T-cell (primary cell): ENCODE data around the gene ABCC5. TPM values are rescaled to one million over a fixed set of nuclear protein-coding genes. Genes with fewer than 3 reads are reported as not detected.
"Not testable (repeated sequence)": the region's sequence is repeated elsewhere in the genome, so short reads cannot be mapped to it uniquely, and the experiment has no call there.

ENCODE experiments used
- ATAC-seq, 4 experiments: fragments of 200-7000 bp in 3 of 4; fragments of 150-1000 bp in 1 of 4; cut with Tn5 transposase; replicated peaks in 1 of 4; 1 replicate in 3 of 4; 2 replicates in 1 of 4; pipeline ENCODE4 v1.10.0; 2021; ENCODE audit warnings: moderate library complexity in 3 of 4, mild to moderate bottlenecking in 2 of 4, moderate number of reproducible peaks in 1 of 4
- CTCF ChIA-PET, 2 donors: fragments of 300-600 bp; sonication (Branson Sonifier 250); formaldehyde crosslinking; loops; one replicate each; lab custom pipeline; 2022; ENCODE audit warnings: antibody characterized with exemption in 2 of 2; lab: Charles Lee
- POLR2A ChIA-PET, 2 donors: fragments of 300-600 bp; sonication (Branson Sonifier 250); formaldehyde crosslinking; loops; one replicate each; lab custom pipeline; 2022; ENCODE audit warnings: antibody characterized with exemption in 2 of 2; lab: Charles Lee
- DNase-seq, 35 experiments: peaks; one replicate each; pipeline versions ENCODE4 v3.0.0 to v3.0.0-alpha.2; 2013 to 2023
- H3K27ac ChIP-seq: one replicate; pipeline ENCODE4 v1.5.1; 2013; ENCODE audit warnings: low read length
- H3K27me3 ChIP-seq, 2 experiments: replicated peaks in 1 of 2; 1 replicate in 1 of 2; 2 replicates in 1 of 2; pipeline versions ENCODE4 v1.6.1 to v1.7.0; 2013; ENCODE audit warnings: low read length in 1 of 2, mixed read lengths in 1 of 2; ENCODE audit not compliant: control insufficient read depth in 2 of 2, insufficient read depth in 2 of 2; ENCODE audit errors: extremely low read depth in 1 of 2
- H3K36me3 ChIP-seq, 2 donors: 1 replicate in 1 of 2; 2 replicates in 1 of 2; pipeline versions ENCODE4 v1.6.1 to v1.7.0; 2013; ENCODE audit warnings: low read length in 1 of 2; ENCODE audit not compliant: control insufficient read depth in 2 of 2, insufficient read depth in 1 of 2; ENCODE audit errors: extremely low read depth in 1 of 2
- H3K4me1 ChIP-seq, 2 experiments: 1 replicate in 1 of 2; 2 replicates in 1 of 2; pipeline versions ENCODE4 v1.6.1 to v1.7.0; 2013; ENCODE audit warnings: low read length in 2 of 2, mixed read lengths in 1 of 2; ENCODE audit not compliant: insufficient read depth in 2 of 2, control insufficient read depth in 1 of 2; ENCODE audit errors: extremely low read depth in 1 of 2
- H3K4me3 ChIP-seq, 2 donors: 1 replicate in 1 of 2; 2 replicates in 1 of 2; pipeline versions ENCODE4 v1.5.1 to v1.7.0; 2013; ENCODE audit warnings: mild to moderate bottlenecking in 2 of 2, low read length in 1 of 2, moderate library complexity in 1 of 2; ENCODE audit not compliant: control insufficient read depth in 1 of 2; ENCODE audit errors: extremely low read depth in 1 of 2
- H3K9me3 ChIP-seq: 2 replicates; pipeline ENCODE4 v1.7.0; 2013
- H3K27ac Mint-ChIP-seq, 2 donors: one replicate each; pipeline ENCODE4 v1.8.0; 2020 to 2021; ENCODE audit warnings: mild to moderate bottlenecking in 2 of 2, mixed read lengths in 2 of 2
- H3K27me3 Mint-ChIP-seq, 2 donors: one replicate each; pipeline ENCODE4 v1.8.0; 2021 to 2022; ENCODE audit warnings: mixed read lengths in 2 of 2
- H3K36me3 Mint-ChIP-seq: one replicate; pipeline ENCODE4 v1.8.0; 2021; ENCODE audit warnings: mixed read lengths
- H3K4me1 Mint-ChIP-seq, 3 donors: one replicate each; pipeline ENCODE4 v1.8.0; 2020 to 2022; ENCODE audit warnings: mixed read lengths in 3 of 3, mild to moderate bottlenecking in 1 of 3
- H3K4me3 Mint-ChIP-seq, 3 donors: one replicate each; pipeline ENCODE4 v1.8.0; 2020 to 2022; ENCODE audit warnings: mild to moderate bottlenecking in 3 of 3, mixed read lengths in 3 of 3, moderate library complexity in 3 of 3
- H3K9me3 Mint-ChIP-seq, 3 donors: one replicate each; pipeline ENCODE4 v1.8.0; 2020 to 2022; ENCODE audit warnings: mixed read lengths in 3 of 3
- WGBS: methylation state at CpG from one replicate; pipeline ENCODE4 v1.1.5; 2013; ENCODE audit warnings: missing lambda C conversion rate; ENCODE audit not compliant: insufficient coverage; 5-methylcytosine and 5-hydroxymethylcytosine counted together
- total RNA-seq, 35 experiments: library from RNA in 6 of 35; stranded (reverse) in 6 of 35; fragments of 120-200 nt in 1 of 35; gene quantifications; one replicate each; pipeline versions ENCODE4 v1.2.1 to v1.2.4 and lab custom pipeline; 2013 to 2026

Gene ABCC5
- total RNA-seq, 5 donors from 2014 or later (not counting 1 experiment from before 2014, with no cell fraction given), result 17.6 to 34.3 (median 30.2) TPM

GRCh38 chr3:183883291-183884096 lies 134.2 kb downstream of the ABCC5 start:
- Mint-ChIP-seq H3K4me3 (peak overlapping the region; percentile 90 to 94 (median 92)), H3K27me3 (peaks cover 0 to 4% of the 10 kb centered on the region in 2 donors), H3K9me3 (no peaks in the 10 kb centered on the region), H3K27ac (peak overlapping the region; percentile 4 to 93), H3K4me1 (peaks cover 44 to 54% (median 54%) of the 10 kb centered on the region in 3 donors), H3K36me3 (peaks cover 5% of the 10 kb centered on the region)
- peaks cover 0 to 8% of the 10 kb centered on the region in 2 donors for H3K36me3 ChIP-seq
- H3K27ac ChIP-seq, result no peak overlapping the region
- peaks cover 14 to 23% of the 10 kb centered on the region in 2 experiments for H3K4me1 ChIP-seq
- no peaks in the 10 kb centered on the region for H3K27me3 ChIP-seq
- DNase-seq, result no peak
- ATAC-seq, result no peak
- peak overlapping the region; percentile 67 to 92 for H3K4me3 ChIP-seq
- CTCF ChIA-PET, result interaction anchor here (1.0 to 2.3 kb wide), 5 partner anchors 9 to 14 kb away, joined by 4 to 9 read pairs (median 6); no protein-coding TSS in a partner anchor
- no peaks in the 10 kb centered on the region for H3K9me3 ChIP-seq
- WGBS, result 49% methylated on average over 3 of the region's 16 CpGs
- POLR2A ChIA-PET, result interaction anchor here in 1 of 2 donors (0.7 kb wide), 1 partner anchor 909 kb away, joined by 3 read pairs; no protein-coding TSS in a partner anchor

GRCh38 chr3:183880121-183880520 lies 137.6 kb downstream of the ABCC5 start:
- peaks cover 14 to 18% of the 10 kb centered on the region in 2 experiments for H3K4me1 ChIP-seq
- H3K4me3 ChIP-seq, result no peak overlapping the region
- Mint-ChIP-seq H3K27ac (no peak overlapping the region), H3K27me3 (no peaks in the 10 kb centered on the region), H3K4me1 (peaks cover 59 to 70% (median 64%) of the 10 kb centered on the region in 3 donors), H3K4me3 (no peak overlapping the region), H3K36me3 (peaks cover 18% of the 10 kb centered on the region), H3K9me3 (no peaks in the 10 kb centered on the region)
- H3K27me3 ChIP-seq, result no peaks in the 10 kb centered on the region
- ChIA-PET POLR2A (no interaction called here), CTCF (no interaction called here)
- H3K27ac ChIP-seq, result no peak overlapping the region
- H3K9me3 ChIP-seq, result no peaks in the 10 kb centered on the region
- H3K36me3 ChIP-seq, result peaks cover 0 to 19% of the 10 kb centered on the region in 2 donors
- DNase-seq (no peak), ATAC-seq (no peak)
- WGBS, result 100% methylated on average over 3 of the region's 9 CpGs

GRCh38 chr3:183879243-183879642 lies 138.4 kb downstream of the ABCC5 start:
- Mint-ChIP-seq H3K27me3 (no peaks in the 10 kb centered on the region), H3K9me3 (no peaks in the 10 kb centered on the region), H3K36me3 (peaks cover 18% of the 10 kb centered on the region), H3K27ac (no peak overlapping the region), H3K4me3 (no peak overlapping the region), H3K4me1 (peaks cover 60 to 69% (median 61%) of the 10 kb centered on the region in 3 donors)
- Histone ChIP-seq H3K4me3 (no peak overlapping the region), H3K36me3 (peaks cover 0 to 19% of the 10 kb centered on the region in 2 donors), H3K9me3 (no peaks in the 10 kb centered on the region), H3K27ac (no peak overlapping the region), H3K4me1 (peaks cover 13 to 14% of the 10 kb centered on the region in 2 experiments), H3K27me3 (no peaks in the 10 kb centered on the region)
- POLR2A ChIA-PET, result interaction anchor here in 1 of 2 donors (0.7 kb wide), 1 partner anchor 17 kb away, joined by 9 read pairs; no protein-coding TSS in a partner anchor
- DNase-seq, result no peak
- CTCF ChIA-PET, result interaction anchor here in 1 of 2 donors (0.6 kb wide), 1 partner anchor 17 kb away, joined by 3 read pairs; no protein-coding TSS in a partner anchor
- WGBS, result no CpG with 5 or more reads among the region's 2 CpGs
- ATAC-seq, result no peak

- peaks cover 57 to 65% (median 59%) of the 10 kb centered on the region in 3 donors for H3K4me1 Mint-ChIP-seq
- ChIA-PET CTCF (no interaction called here), POLR2A (interaction anchor here in 1 of 2 donors (0.5 to 0.6 kb wide), 2 partner anchors 322 to 1059 kb away, joined by 3 to 9 read pairs; partner anchors contain the start of gene KLHL6)
- no peak overlapping the region for H3K4me3 Mint-ChIP-seq
- peaks cover 21% of the 10 kb centered on the region for H3K36me3 Mint-ChIP-seq
- Histone ChIP-seq H3K36me3 (peaks cover 0 to 23% of the 10 kb centered on the region in 2 donors), H3K9me3 (no peaks in the 10 kb centered on the region), H3K27me3 (no peaks in the 10 kb centered on the region), H3K4me3 (no peak overlapping the region), H3K4me1 (peaks cover 3% of the 10 kb centered on the region in 2 experiments), H3K27ac (no peak overlapping the region)
- H3K27me3 Mint-ChIP-seq, result no peaks in the 10 kb centered on the region
- ATAC-seq, result no peak
- no peaks in the 10 kb centered on the region for H3K9me3 Mint-ChIP-seq
- DNase-seq, result peak in 1 of 35 experiments; percentile 12
- H3K27ac Mint-ChIP-seq, result no peak overlapping the region
- 100% methylated on average over 2 of the region's 8 CpGs for WGBS
These were observed 139.6 kb downstream of the ABCC5 start for GRCh38 chr3:183878071-183878470.

GRCh38 chr3:183877227-183877626 lies 140.5 kb downstream of the ABCC5 start:
- CTCF ChIA-PET, H3K27me3 Mint-ChIP-seq, ATAC-seq, H3K27me3 ChIP-seq, H3K4me1 ChIP-seq, H3K4me3 Mint-ChIP-seq, H3K9me3 Mint-ChIP-seq, H3K9me3 ChIP-seq, H3K27ac ChIP-seq, DNase-seq, H3K4me3 ChIP-seq: not testable (repeated sequence)
- peaks cover 21% of the 10 kb centered on the region for H3K36me3 Mint-ChIP-seq
- peaks cover 56 to 63% (median 60%) of the 10 kb centered on the region in 3 donors for H3K4me1 Mint-ChIP-seq
- H3K27ac Mint-ChIP-seq, result peak overlapping the region in 1 of 2 donors; percentile 37
- H3K36me3 ChIP-seq, result peaks cover 0 to 23% of the 10 kb centered on the region in 2 donors
- no CpG with 5 or more reads among the region's 5 CpGs for WGBS
- POLR2A ChIA-PET, result interaction anchor here in 1 of 2 donors (0.6 kb wide), 1 partner anchor 534 kb away, joined by 3 read pairs; no protein-coding TSS in a partner anchor

GRCh38 chr3:183875411-183875810 lies 142.3 kb downstream of the ABCC5 start:
- no peak for DNase-seq
- no peaks in the 10 kb centered on the region for H3K9me3 Mint-ChIP-seq
- no peak overlapping the region for H3K27ac ChIP-seq
- H3K4me3 Mint-ChIP-seq, result no peak overlapping the region
- peaks cover 0 to 23% of the 10 kb centered on the region in 2 donors for H3K36me3 ChIP-seq
- peaks cover 62 to 69% (median 68%) of the 10 kb centered on the region in 3 donors for H3K4me1 Mint-ChIP-seq
- H3K36me3 Mint-ChIP-seq, result peaks cover 24% of the 10 kb centered on the region
- H3K4me3 ChIP-seq, result no peak overlapping the region
- H3K9me3 ChIP-seq, result no peaks in the 10 kb centered on the region
- peaks cover 0 to 12% of the 10 kb centered on the region in 2 experiments for H3K4me1 ChIP-seq
- ChIA-PET POLR2A (no interaction called here), CTCF (interaction anchor here in 1 of 2 donors (0.8 kb wide), 1 partner anchor 24 kb away, joined by 3 read pairs; no protein-coding TSS in a partner anchor)
- no peaks in the 10 kb centered on the region for H3K27me3 Mint-ChIP-seq
- no peak for ATAC-seq
- H3K27ac Mint-ChIP-seq, result no peak overlapping the region
- no peaks in the 10 kb centered on the region for H3K27me3 ChIP-seq
